HG03045 (cell line): ENCODE results near the gene LIG3.
A peak's percentile ranks its signal among the peaks of the same experiment; 100 is the strongest.
"Not testable (repeated sequence)": the region's sequence is repeated elsewhere in the genome, so short reads cannot be mapped to it uniquely, and the experiment has no call there.

Experiments
- ATAC-seq: cut with Tn5 transposase; IDR thresholded peaks from one replicate; pipeline ENCODE4 v1.9.1; 2021; ENCODE audit warnings: mild to moderate bottlenecking, moderate library complexity; ENCODE audit not compliant: unreplicated experiment

LIG3 gene

DNA sequence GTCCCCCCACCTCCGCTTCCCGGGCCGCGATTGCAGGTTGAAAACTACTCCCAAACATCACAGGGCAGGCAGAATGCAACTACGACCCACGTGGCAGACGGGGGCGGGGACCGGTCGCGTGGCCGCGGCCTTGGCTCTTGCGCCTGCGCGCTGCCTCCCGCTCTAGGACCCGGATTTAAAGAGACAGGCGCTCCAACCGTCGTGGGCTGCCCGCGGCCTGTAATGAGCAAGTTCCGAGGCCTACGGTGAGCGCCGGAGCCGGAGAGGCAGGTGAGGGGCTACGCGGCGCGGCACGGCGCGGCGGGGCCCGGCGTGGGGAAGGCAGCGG lies at the start of gene LIG3:
TSS of gene LIG3 (plus strand) at position 160 of the 328 bp plus-strand sequence. CDS start 2,494 bp downstream, outside the sequence.
- peak; percentile 88 for ATAC-seq

GRCh38 chr17:34950780-34951179 lies 29.5 kb upstream of the LIG3 start:
- ATAC-seq = not testable (repeated sequence)

DNA sequence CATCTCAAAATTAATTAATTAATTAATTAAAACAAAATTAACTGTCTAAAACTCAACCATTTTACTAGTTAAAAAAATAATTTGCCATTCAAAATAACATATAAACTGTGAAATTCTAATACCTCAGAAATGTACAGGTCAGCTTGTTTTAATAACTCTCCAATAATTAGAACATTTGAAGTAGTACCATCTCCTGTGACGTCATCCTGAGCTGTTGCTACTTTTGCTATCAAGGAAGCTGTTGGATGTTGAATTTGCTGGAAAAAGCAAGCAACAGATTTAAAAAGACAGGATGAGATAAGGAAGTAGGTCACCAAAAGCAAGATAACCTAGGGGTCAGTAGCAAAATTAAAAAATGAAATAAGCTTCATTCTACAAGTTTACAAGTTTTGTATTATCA lies 21.9 kb upstream of the LIG3 start:
- ATAC-seq = no peak

- ATAC-seq = peak; percentile 87
Measured at GRCh38 chr17:34961093-34961911, 19.0 kb upstream of the LIG3 start, which contains the start of the genes CCT6B and ZNF830. Gene CCT6B, minus strand, starts transcription at chr17:34961460. Its CDS starts 67 bp downstream, at chr17:34961393. Gene ZNF830, plus strand, starts transcription at chr17:34961540. Its CDS starts 27 bp downstream, at chr17:34961567.

GRCh38 chr17:34974179-34974578 lies 6.1 kb upstream of the LIG3 start:
- ATAC-seq = no peak

DNA sequence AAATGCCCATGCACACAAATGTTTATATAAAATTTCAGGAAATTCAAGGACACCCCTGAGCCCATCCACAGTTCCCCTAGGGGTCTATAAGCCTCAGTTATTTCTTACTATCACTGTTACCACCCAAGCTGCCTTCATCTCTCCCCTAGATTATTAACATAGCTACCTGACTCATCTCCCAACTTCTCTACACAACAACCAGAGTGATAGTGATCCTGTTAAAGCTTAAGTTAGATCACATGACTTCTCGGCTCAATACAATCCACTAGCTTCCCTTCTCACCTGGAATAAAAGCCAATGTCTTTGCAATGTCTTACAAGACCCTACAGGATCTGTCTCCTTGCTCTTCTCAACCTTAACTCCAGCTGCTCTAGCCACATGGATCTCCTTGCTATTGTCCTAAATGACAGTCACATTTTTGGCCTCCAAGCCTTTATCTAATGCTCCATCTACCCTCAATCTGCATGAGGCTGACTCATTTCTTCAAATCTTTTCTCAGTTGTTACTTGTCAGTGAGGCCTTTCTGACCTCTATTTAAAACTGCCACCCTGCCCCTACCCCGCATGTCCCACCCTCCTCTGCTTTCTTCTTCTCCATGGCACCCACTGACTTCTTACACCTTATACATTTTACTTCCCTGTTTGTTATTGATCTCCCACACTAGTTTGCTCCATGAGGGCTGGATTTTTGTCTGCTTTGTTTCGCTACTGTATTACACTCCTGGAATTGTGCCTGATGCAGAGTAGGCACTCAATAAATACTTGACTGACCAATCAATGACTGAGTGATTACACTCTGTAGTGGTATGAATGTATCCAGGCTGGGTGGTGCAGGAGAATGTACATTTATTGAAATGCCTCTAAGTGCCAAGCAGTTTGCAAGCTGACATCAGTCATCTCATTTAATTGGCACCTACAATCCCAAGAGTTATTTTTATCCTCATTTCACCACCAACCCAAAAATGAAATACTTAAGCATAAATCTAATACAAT lies 5.2 kb upstream of the LIG3 start:
- no peak for ATAC-seq

- no peak for ATAC-seq
Measured at GRCh38 chr17:34979153-34979552, 1.2 kb upstream of the LIG3 start.

GRCh38 chr17:34979650-34980352 lies 511 bp upstream of the LIG3 start:
- no peak for ATAC-seq

- ATAC-seq = peak; percentile 82
Measured at GRCh38 chr17:34980681-34981537, 597 bp downstream of the LIG3 start.

GRCh38 chr17:34981538-34982241 lies 1.4 kb downstream of the LIG3 start:
- ATAC-seq = no peak

DNA sequence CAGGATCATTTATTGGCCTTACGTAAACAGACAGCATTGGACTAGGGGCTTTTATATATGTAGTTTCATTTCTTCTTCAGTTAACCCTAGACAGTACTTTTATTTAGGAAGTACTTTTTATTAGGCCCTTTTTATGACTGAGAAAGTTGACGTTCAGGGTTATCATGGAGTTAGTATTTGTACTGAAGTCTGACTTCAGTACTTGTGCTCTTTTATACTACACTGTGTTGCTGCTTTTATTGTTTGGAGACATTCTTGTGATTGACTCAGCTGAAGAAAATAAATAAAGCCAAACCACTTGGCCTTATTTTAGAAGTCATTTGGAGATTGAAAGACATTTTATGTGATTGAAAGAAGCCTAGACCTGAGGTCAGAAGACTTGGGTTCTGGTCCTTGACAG lies 6.9 kb downstream of the LIG3 start:
- ATAC-seq = no peak

DNA sequence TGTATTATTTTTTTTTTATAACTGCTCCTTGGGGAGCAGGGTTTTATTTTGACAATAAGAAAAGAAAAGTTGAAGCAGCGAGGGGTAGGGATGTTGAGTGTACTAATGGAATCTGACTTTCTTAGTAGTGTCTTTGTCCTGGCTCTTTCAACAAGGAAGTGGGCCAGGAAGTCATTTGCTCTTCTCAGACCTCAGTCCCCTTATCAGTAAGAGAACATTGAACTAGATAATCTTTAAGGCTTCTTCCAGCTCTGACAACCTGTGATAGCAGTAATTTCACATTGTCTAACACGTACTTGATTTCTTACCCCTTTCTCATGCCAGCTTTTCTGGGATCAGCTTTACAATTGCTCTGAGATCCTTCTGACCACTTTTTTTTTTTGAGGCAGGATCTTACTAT lies 8.3 kb downstream of the LIG3 start:
- ATAC-seq = no peak

- ATAC-seq = no peak
Measured at GRCh38 chr17:34989473-34989872, 9.2 kb downstream of the LIG3 start.

DNA sequence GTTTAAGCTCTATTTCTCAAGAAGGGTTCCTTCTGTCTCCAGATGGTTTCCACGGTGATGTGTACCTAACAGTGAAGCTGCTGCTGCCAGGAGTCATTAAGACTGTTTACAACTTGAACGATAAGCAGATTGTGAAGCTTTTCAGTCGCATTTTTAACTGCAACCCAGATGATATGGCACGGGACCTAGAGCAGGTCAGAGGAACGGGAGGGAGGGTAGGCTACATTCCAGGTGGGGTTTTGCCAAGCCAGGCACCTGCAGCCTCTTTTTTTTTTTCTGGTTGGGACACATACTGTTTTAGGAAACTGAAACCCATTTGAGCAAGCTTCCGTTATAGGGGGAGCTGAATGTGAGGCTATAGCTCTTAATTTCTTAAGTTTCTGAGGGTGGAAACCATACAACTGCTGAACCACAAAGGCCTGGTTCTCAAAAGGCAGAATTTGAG lies 10.6 kb downstream of the LIG3 start:
- ATAC-seq = no peak

GRCh38 chr17:34991606-34992005 lies 11.3 kb downstream of the LIG3 start:
- ATAC-seq = no peak

DNA sequence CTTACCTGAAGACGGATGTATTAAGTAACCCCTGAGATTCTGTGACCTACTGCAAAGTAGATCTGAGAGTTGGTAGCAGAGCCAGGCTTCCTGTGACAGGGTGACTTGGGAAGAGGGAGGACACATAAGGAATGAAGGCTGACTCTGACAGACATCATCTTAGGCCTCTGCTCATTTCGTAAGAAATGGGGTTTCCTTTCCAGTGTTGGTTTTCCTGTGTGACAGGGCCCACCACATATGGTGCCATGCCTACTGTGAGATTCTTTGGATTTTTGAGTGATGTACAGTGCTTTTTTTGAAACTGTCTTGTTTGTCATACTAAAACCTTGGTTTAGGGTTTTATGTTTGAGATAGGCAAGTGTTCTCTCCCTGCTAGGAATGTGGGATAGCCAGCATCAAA lies 12.7 kb downstream of the LIG3 start:
- no peak for ATAC-seq

- no peak for ATAC-seq
Measured at GRCh38 chr17:34996422-34997285, 16.3 kb downstream of the LIG3 start.

GRCh38 chr17:34997355-34997862 lies 17.1 kb downstream of the LIG3 start:
- ATAC-seq = no peak
